Activated naive CD8-positive, alpha-beta T cell (primary cell): ENCODE measurements around the gene CPLX1.
A peak's percentile ranks its signal among the peaks of the same experiment; 100 is the strongest.
"Not testable (repeated sequence)": the region's sequence is repeated elsewhere in the genome, so short reads cannot be mapped to it uniquely, and the experiment has no call there.

Experiments used
- H3K27ac Mint-ChIP-seq: one replicate; pipeline ENCODE4 v1.8.0; 2021; ENCODE audit warnings: mixed read lengths
- H3K27me3 Mint-ChIP-seq: one replicate; pipeline ENCODE4 v1.8.0; 2021; ENCODE audit warnings: mixed read lengths
- H3K36me3 Mint-ChIP-seq: one replicate; pipeline ENCODE4 v1.8.0; 2021; ENCODE audit warnings: mixed read lengths
- H3K4me1 Mint-ChIP-seq: one replicate; pipeline ENCODE4 v1.8.0; 2021; ENCODE audit warnings: low read depth, mixed read lengths
- H3K4me3 Mint-ChIP-seq: one replicate; pipeline ENCODE4 v1.8.0; 2021; ENCODE audit warnings: mild to moderate bottlenecking, mixed read lengths
- H3K9me3 Mint-ChIP-seq: one replicate; pipeline ENCODE4 v1.8.0; 2021; ENCODE audit warnings: low read depth, mixed read lengths

Gene CPLX1

DNA sequence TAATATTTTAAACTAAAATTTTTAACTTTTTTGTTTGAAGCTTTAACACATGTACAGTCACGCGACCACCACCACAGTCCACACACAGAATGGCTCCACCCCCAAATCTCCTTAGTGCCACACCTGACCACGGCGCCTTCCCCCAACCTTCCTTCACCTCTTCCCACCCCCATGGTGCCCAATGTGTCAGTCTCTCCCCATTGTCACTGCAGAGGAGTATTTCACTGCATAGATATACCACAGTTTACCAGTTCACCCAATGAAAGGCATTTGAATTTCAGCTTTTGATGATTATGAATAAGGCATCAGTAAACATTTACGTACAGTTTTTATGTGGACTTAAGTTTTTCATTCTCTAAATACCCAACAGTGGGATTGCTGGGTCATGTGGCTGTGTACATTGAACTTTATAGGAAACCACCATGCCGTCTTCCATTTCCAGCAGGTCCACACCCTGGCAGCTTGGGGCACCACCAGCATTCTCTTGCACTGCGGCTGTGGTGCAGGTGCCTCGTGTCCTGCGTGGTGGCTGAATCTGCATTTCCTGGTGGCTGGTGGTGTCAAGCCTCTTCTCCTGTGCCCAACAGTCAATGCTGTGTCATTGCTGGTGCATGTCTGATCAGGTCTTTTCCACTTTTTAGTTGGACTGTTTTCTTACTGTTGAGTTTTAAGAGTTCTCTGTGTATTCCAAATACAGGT lies 49.0 kb downstream of the CPLX1 start:
- peak overlapping the region; percentile 72 for H3K27ac Mint-ChIP-seq
- H3K27me3 Mint-ChIP-seq: no peaks in the 10 kb centered on the region
- peaks cover 59% of the 10 kb centered on the region for H3K4me1 Mint-ChIP-seq

GRCh38 chr4:775485-775884 lies 50.4 kb downstream of the CPLX1 start:
- Mint-ChIP-seq H3K4me3 (peak overlapping the region; percentile 77), H3K4me1 (peaks cover 61% of the 10 kb centered on the region), H3K27ac (peak overlapping the region; percentile 73)
- H3K36me3 Mint-ChIP-seq, H3K9me3 Mint-ChIP-seq, H3K27me3 Mint-ChIP-seq: not testable (repeated sequence)

More for the DNA sequence above, 49.0 kb downstream of the CPLX1 start:
- no peaks in the 10 kb centered on the region for H3K9me3 Mint-ChIP-seq
- H3K4me3 Mint-ChIP-seq: peak overlapping the region; percentile 41
- peaks cover 8% of the 10 kb centered on the region for H3K36me3 Mint-ChIP-seq

GRCh38 chr4:774419-775092 lies 51.4 kb downstream of the CPLX1 start:
- H3K4me1 Mint-ChIP-seq: peaks cover 60% of the 10 kb centered on the region
- H3K9me3 Mint-ChIP-seq, H3K27me3 Mint-ChIP-seq, H3K36me3 Mint-ChIP-seq: not testable (repeated sequence)
- H3K27ac Mint-ChIP-seq: peak overlapping the region; percentile 81
- H3K4me3 Mint-ChIP-seq: peak overlapping the region; percentile 75

- H3K4me1 Mint-ChIP-seq: peaks cover 58% of the 10 kb centered on the region
- H3K4me3 Mint-ChIP-seq: no peak overlapping the region
- no peak overlapping the region for H3K27ac Mint-ChIP-seq
- peaks cover 8% of the 10 kb centered on the region for H3K36me3 Mint-ChIP-seq
- H3K27me3 Mint-ChIP-seq: no peaks in the 10 kb centered on the region
- H3K9me3 Mint-ChIP-seq: no peaks in the 10 kb centered on the region
Measured at GRCh38 chr4:773214-773613, 52.7 kb downstream of the CPLX1 start.

- Mint-ChIP-seq H3K9me3 (no peaks in the 10 kb centered on the region), H3K4me3 (peak overlapping the region; percentile 10), H3K4me1 (peaks cover 54% of the 10 kb centered on the region), H3K27ac (no peak overlapping the region), H3K27me3 (no peaks in the 10 kb centered on the region), H3K36me3 (peaks cover 8% of the 10 kb centered on the region)
Measured at GRCh38 chr4:772776-773175, 53.2 kb downstream of the CPLX1 start.

DNA sequence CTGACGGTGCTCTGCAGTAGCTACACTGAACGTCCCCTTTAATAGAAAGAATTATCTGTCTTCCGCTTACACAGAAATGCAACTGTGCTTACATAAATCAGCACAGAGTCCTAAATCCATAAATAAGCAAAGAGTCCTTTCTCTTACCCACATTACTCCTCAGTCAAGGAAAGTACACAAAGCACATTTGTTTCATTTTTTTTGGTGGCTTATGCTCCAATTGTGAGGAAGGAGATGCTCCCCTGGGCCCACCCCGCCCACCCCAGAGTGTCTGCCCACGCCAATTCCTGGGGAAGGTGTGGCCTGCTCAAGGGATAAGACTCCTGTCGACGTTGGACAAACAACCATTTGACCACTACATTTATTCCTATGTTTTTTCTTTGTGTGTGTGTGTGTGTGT lies 53.8 kb downstream of the CPLX1 start:
- Mint-ChIP-seq H3K27ac (peak overlapping the region; percentile 28), H3K27me3 (no peaks in the 10 kb centered on the region), H3K4me3 (no peak overlapping the region), H3K9me3 (no peaks in the 10 kb centered on the region), H3K4me1 (peaks cover 52% of the 10 kb centered on the region), H3K36me3 (peaks cover 5% of the 10 kb centered on the region)

DNA sequence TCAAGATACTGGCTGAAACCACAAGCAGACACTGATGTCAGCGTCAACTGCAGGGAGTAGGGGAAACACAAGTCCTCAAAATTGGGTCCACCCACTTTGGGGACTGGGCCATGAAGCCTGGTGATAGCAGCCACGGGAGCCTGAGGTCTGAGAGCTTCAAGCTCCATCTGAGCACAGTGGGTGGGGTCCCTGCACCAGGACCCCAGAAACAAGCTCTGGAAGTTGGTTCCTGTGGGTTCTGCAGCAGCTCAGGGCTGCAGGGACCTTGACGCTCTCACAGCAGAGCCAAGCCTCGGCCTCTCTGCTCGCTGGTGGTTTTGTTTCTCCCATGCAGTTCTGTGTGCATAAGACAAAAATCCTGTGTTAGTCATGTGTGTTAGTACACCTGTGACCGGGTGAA lies 54.5 kb downstream of the CPLX1 start:
- H3K9me3 Mint-ChIP-seq: no peaks in the 10 kb centered on the region
- peaks cover 5% of the 10 kb centered on the region for H3K36me3 Mint-ChIP-seq
- no peaks in the 10 kb centered on the region for H3K27me3 Mint-ChIP-seq
- H3K4me3 Mint-ChIP-seq: no peak overlapping the region
- H3K27ac Mint-ChIP-seq: peak overlapping the region; percentile 28
- H3K4me1 Mint-ChIP-seq: peaks cover 47% of the 10 kb centered on the region

DNA sequence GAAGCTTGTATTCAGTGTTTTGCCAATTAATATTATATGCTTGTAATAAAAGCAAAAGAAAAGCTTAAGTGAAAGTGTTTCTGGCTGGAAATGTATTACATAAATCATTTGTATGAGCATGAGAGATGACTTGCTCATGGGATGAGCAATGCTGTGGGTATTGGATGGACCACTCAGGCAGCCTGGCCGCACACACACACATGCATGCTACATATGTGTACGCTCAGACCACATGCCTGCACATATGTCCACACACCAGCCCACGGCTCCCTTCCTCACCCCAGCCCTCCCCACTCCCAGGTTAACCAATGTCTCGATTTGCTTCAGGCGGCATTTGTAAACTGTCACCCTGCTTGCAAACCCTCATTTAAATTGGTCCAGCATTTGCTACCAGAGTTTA lies 55.9 kb downstream of the CPLX1 start:
- H3K4me3 Mint-ChIP-seq: no peak overlapping the region
- no peaks in the 10 kb centered on the region for H3K27me3 Mint-ChIP-seq
- peaks cover 35% of the 10 kb centered on the region for H3K4me1 Mint-ChIP-seq
- H3K9me3 Mint-ChIP-seq: no peaks in the 10 kb centered on the region
- H3K36me3 Mint-ChIP-seq: peaks cover 7% of the 10 kb centered on the region
- no peak overlapping the region for H3K27ac Mint-ChIP-seq

DNA sequence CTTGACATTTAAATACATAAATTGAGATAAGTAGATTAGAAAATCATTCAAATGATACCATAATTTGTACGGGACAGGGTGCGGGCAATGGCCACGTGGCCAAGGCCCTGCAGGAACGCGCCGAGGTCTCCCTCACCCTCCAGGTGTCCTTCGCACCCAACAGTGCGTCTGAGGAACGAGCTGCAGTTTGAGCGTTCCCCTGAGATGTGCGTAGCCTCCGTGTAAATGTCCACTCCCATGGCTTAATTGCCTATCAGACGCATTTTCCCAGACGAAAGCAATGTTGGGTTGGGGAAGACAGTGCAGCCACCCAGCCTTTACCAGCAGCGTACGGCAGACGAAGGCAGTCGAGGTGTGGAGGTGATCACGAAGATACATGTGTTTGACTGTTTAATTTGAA lies 56.4 kb downstream of the CPLX1 start:
- Mint-ChIP-seq H3K4me1 (peaks cover 30% of the 10 kb centered on the region), H3K9me3 (no peaks in the 10 kb centered on the region), H3K4me3 (no peak overlapping the region), H3K36me3 (peaks cover 4% of the 10 kb centered on the region), H3K27ac (no peak overlapping the region), H3K27me3 (no peaks in the 10 kb centered on the region)

DNA sequence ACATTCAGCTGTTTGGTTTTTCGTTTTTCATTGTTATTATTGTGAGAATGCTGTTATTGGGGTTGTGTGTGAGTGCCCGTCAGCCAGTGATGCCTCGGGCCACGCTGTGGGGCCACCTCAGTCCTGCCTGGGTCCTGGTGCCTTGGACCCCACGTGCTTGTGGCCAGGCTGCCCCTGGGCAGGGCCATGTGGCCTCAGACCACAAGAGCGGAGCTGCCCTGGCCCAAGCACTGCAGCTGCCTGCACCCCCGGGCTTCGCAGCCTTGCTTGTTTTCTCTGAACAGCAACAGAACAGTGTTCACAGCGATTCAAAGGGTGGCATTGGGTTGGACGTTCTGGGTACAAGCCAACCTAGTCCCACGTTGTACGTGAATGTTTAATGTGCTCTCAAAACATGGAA lies 56.9 kb downstream of the CPLX1 start:
- Mint-ChIP-seq H3K9me3 (no peaks in the 10 kb centered on the region), H3K27ac (no peak overlapping the region), H3K4me3 (no peak overlapping the region), H3K36me3 (peaks cover 2% of the 10 kb centered on the region), H3K4me1 (peaks cover 26% of the 10 kb centered on the region), H3K27me3 (no peaks in the 10 kb centered on the region)

DNA sequence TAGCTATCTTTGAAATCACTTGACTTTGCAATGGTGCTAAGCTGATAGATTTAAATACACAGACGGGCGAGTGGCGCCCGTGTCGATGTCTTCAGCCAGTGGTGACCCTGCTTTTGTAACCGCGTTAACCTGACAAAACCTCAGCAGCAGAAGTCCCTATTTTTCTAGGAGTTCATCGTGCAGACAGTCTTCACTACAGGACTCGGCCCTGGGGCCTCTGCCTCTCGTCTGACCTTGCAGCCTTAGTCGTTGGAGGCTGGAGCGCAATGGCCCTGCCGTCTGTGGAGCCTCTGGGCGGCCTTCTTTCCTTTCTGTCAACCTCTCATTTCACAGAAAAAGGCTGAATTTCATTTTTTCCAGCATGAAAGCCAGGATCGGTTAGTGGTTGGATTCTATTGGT lies 57.9 kb downstream of the CPLX1 start:
- Mint-ChIP-seq H3K36me3 (peaks cover 2% of the 10 kb centered on the region), H3K9me3 (no peaks in the 10 kb centered on the region), H3K4me3 (no peak overlapping the region), H3K27ac (no peak overlapping the region), H3K4me1 (peaks cover 27% of the 10 kb centered on the region), H3K27me3 (no peaks in the 10 kb centered on the region)

DNA sequence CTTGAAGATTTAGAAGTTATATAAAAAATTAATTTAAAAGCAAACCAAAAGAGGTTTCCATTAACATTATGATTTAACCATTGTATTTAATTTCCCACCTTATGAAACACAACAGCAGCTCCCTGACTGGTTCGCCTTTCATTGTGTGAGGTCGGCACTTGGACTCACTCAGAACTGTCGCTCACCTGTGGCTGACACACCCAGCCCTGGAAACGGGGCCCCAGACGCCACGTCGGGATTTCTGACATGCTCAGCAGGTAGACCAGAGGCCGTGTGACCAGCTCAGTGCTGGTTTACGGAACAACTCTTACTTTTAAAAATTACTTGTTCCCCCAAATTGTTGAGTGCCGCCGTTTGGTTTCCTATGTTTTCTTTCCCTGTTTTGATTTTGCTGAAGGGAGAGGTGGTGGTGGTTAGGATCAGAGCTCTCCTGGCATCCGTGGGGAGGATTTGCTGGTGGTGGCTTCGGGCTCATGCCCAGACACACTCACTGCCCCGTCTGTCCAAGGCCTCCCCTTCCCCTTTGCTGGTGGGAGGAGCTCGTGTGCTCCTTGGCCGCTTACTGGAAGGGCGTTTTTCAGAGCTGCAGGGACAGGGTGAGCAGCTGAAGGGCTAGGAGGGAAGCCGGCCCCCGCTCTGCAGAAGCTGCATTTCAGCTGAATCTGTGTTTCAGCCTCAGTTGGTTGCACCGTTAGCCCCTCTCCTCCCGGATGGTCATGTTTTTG lies 59.2 kb downstream of the CPLX1 start:
- H3K27me3 Mint-ChIP-seq: no peaks in the 10 kb centered on the region
- H3K36me3 Mint-ChIP-seq: peaks cover 2% of the 10 kb centered on the region
- H3K4me3 Mint-ChIP-seq: no peak overlapping the region
- H3K27ac Mint-ChIP-seq: peak overlapping the region; percentile 41
- H3K4me1 Mint-ChIP-seq: peaks cover 27% of the 10 kb centered on the region
- H3K9me3 Mint-ChIP-seq: no peaks in the 10 kb centered on the region

DNA sequence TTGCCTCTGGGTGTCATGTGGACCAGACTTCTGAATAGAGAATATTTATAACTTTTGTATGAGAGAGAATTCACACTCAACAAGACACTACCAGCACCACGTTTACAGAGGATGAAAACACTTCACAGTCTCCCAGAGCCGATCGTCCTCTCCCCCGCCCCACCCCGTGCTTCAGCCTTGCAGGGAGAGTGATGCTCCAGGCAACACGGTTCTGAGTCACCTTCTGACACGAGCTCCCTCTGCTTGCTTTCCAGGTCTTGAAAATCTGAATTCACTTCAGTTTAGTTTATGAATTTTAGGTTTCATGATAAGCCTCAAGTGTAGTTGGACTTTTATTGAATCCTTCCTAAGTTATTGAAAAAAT lies 59.8 kb downstream of the CPLX1 start:
- peaks cover 30% of the 10 kb centered on the region for H3K4me1 Mint-ChIP-seq
- H3K27me3 Mint-ChIP-seq: no peaks in the 10 kb centered on the region

GRCh38 chr4:764405-765169 lies 61.3 kb downstream of the CPLX1 start:
- no peaks in the 10 kb centered on the region for H3K9me3 Mint-ChIP-seq
- peaks cover 27% of the 10 kb centered on the region for H3K4me1 Mint-ChIP-seq
- H3K27ac Mint-ChIP-seq: no peak overlapping the region
- no peaks in the 10 kb centered on the region for H3K27me3 Mint-ChIP-seq
- no peak overlapping the region for H3K4me3 Mint-ChIP-seq
- peaks cover 4% of the 10 kb centered on the region for H3K36me3 Mint-ChIP-seq

More for the DNA sequence above, 59.8 kb downstream of the CPLX1 start:
- no peaks in the 10 kb centered on the region for H3K9me3 Mint-ChIP-seq
- H3K4me3 Mint-ChIP-seq: no peak overlapping the region
- H3K27ac Mint-ChIP-seq: peak overlapping the region; percentile 34
- H3K36me3 Mint-ChIP-seq: peaks cover 2% of the 10 kb centered on the region

DNA sequence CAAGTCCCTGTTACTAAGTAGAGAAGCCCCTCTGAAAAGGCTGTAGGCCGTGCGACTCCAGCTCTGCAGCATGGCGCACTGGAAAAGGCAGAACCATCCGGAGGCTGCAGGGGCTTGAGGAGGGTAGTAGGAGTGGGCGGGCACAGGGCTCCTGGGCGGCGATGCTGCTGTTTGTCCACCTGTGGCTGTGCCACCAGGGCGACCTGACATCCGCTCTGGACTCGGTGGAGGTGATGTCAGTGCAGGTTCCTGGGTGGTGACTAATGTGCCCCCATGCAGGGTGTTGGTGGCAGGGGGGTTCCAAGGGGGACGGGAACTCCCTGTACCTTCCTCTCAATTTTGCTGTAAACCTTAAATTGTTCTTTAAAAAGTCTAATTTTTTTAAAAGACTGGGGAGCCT lies 62.0 kb downstream of the CPLX1 start:
- H3K27me3 Mint-ChIP-seq: no peaks in the 10 kb centered on the region
- peaks cover 25% of the 10 kb centered on the region for H3K4me1 Mint-ChIP-seq
- H3K36me3 Mint-ChIP-seq: peaks cover 4% of the 10 kb centered on the region
- no peak overlapping the region for H3K4me3 Mint-ChIP-seq
- H3K27ac Mint-ChIP-seq: no peak overlapping the region
- no peaks in the 10 kb centered on the region for H3K9me3 Mint-ChIP-seq
